NOMO-1 (cell line): ENCODE data around the gene TMEM269.
"Not testable (repeated sequence)": the region's sequence is repeated elsewhere in the genome, so short reads cannot be mapped to it uniquely, and the experiment has no call there.

Source experiments
- DNase-seq, 2 experiments: peaks; one replicate each; lab custom pipeline; 2025; ENCODE audit not compliant: unreplicated experiment in 2 of 2; lab: John Stamatoyannopoulos, UW

The TMEM269 gene

GRCh38 chr1:42773420-42773819 lies 11.4 kb upstream of the TMEM269 start:
- no peak for DNase-seq

- no peak for DNase-seq
Measured at GRCh38 chr1:42774928-42775526, 9.8 kb upstream of the TMEM269 start.

GRCh38 chr1:42776502-42776901 lies 8.3 kb upstream of the TMEM269 start:
- no peak for DNase-seq

GRCh38 chr1:42777852-42778251 lies 6.9 kb upstream of the TMEM269 start:
- peak; percentile 3 to 12 for DNase-seq

GRCh38 chr1:42779725-42780124 lies 5.1 kb upstream of the TMEM269 start:
- DNase-seq, result no peak

GRCh38 chr1:42780176-42780575 lies 4.6 kb upstream of the TMEM269 start:
- DNase-seq, result no peak

- DNase-seq, result no peak
Measured at GRCh38 chr1:42783092-42783491, 1.7 kb upstream of the TMEM269 start.

GRCh38 chr1:42784547-42784945 lies 245 bp upstream of the TMEM269 start:
- no peak for DNase-seq

GRCh38 chr1:42786097-42786496 lies 1.3 kb downstream of the TMEM269 start:
- DNase-seq, result no peak

- no peak for DNase-seq
Measured at GRCh38 chr1:42788021-42788420, 3.2 kb downstream of the TMEM269 start.

- DNase-seq, result no peak
Measured at GRCh38 chr1:42793824-42794223, 9.0 kb downstream of the TMEM269 start.

- DNase-seq, result no peak
Measured at GRCh38 chr1:42797414-42797813, 12.6 kb downstream of the TMEM269 start.

- no peak for DNase-seq
Measured at GRCh38 chr1:42797979-42798378, 13.2 kb downstream of the TMEM269 start.

- no peak for DNase-seq
Measured at GRCh38 chr1:42801832-42802473, 17.2 kb downstream of the TMEM269 start.

GRCh38 chr1:42806171-42806570 lies 21.4 kb downstream of the TMEM269 start:
- DNase-seq, result no peak

- no peak for DNase-seq
Measured at GRCh38 chr1:42806593-42806992, 21.8 kb downstream of the TMEM269 start.

GRCh38 chr1:42807056-42807668 lies 22.4 kb downstream of the TMEM269 start:
- no peak for DNase-seq

- not testable (repeated sequence) for DNase-seq
Measured at GRCh38 chr1:42814815-42815214, 30.0 kb downstream of the TMEM269 start.

- peak in 1 of 2 experiments; percentile 19 for DNase-seq
Measured at GRCh38 chr1:42815941-42816584, 31.3 kb downstream of the TMEM269 start.

- DNase-seq, result peak; percentile 82 to 90
Measured at GRCh38 chr1:42816585-42817439, 32.0 kb downstream of the TMEM269 start, which contains the start of the genes ERMAP and SVBP. Gene ERMAP (plus strand): TSS chr1:42817122. CDS start chr1:42830449, 13,327 bp downstream. Gene SVBP (minus strand): TSS chr1:42817397. CDS start chr1:42816544, 853 bp downstream.

- DNase-seq, result no peak
Measured at GRCh38 chr1:42817440-42817767, 32.6 kb downstream of the TMEM269 start.
